ENCODE data around the gene SLC10A7.

SLC10A7 gene

DNA sequence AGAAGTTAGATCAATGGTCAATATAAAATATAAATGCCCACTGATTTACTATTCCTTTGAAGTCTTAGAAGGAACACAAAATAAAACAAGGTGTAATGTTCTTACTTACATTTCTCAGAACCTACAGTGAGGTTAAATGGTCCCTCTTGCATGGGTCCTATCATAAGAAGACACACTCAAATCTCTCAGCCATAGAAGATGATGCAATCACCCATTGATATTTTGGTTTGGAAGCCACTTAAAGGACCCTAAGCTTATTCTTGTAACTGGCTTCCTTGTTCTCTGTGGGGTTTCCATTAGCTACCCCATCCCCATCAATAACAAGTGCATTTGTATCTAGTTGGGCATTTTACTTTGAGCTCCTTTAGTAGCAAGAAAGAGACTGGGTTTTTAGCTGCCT is 292.3 kb downstream of the SLC10A7 start:
- H3K4me1 Mint-ChIP-seq = no peaks in the 10 kb centered on the region
- ATAC-seq (replicated peaks; ENCODE audit: extremely low read depth, poor library complexity, severe bottlenecking) = no peak
- H3K27me3 Mint-ChIP-seq = no peaks in the 10 kb centered on the region
- H3K36me3 Mint-ChIP-seq (ENCODE audit: insufficient read depth) = no peaks in the 10 kb centered on the region
- no peak for DNase-seq (ENCODE audit: low spot score in 2 of 2)
- no peaks in the 10 kb centered on the region for H3K9me3 Mint-ChIP-seq
- H3K4me3 Mint-ChIP-seq = no peak overlapping the region
- no peak overlapping the region for H3K27ac Mint-ChIP-seq (ENCODE audit: low read depth)

DNA sequence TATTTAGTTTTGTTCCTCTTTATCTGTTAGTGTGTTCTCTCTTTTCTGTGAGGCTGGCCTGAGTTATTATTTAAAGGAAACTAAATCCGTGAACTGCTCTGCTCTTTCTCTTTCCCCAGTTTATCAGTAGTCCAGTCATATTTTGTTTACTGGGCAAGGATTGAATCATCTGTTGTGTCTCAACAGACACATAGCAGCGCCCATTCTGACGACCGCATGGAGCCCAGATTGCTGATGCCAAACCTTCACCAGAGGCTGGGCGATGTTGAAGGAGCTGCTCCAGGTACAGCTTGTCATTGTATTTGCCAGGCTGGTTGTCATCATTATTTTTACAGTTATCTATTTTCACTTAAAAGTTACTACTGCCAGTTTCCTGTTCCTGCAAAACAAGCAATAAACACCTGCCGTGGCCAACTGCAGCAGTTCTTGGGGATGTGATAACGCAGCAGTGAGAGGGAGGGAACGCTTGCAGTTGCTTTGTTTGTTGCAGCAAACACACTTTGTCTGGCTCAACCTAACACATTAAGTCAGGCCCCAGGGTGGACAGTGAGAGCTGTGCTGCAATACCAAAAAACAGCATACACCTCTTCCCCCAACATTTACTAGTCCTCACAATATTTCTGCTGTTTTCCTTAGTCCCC is 297.3 kb downstream of the SLC10A7 start:
- H3K36me3 Mint-ChIP-seq (ENCODE audit: insufficient read depth) = no peaks in the 10 kb centered on the region
- H3K27me3 Mint-ChIP-seq = no peaks in the 10 kb centered on the region
- no peak overlapping the region for H3K27ac Mint-ChIP-seq (ENCODE audit: low read depth)
- no peak for DNase-seq (ENCODE audit: low spot score in 2 of 2)
- H3K9me3 Mint-ChIP-seq = no peaks in the 10 kb centered on the region
- H3K4me3 Mint-ChIP-seq = no peak overlapping the region
- no peak for ATAC-seq (replicated peaks; ENCODE audit: extremely low read depth, poor library complexity, severe bottlenecking)
- H3K4me1 Mint-ChIP-seq = no peaks in the 10 kb centered on the region

DNA sequence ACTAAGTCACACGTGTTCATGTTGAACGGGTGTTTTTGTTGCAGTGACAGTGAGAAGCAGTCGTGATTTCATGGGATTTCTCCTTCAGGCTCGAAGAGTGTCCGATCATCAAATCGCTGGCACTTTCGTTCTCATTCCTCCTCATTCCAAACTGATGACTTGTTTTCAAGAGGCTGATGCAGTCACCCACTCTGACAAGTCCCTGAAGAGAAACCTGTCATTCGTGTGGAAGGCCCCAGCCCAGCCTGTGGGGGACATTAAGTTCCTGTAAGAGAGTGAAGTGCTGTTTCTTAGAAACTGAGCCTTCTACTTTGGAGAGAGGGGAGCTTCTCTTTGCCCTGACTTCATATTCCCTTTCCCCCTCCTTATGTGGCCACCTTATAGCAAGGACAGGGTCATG is 299.4 kb downstream of the SLC10A7 start:
- ATAC-seq (replicated peaks; ENCODE audit: extremely low read depth, poor library complexity, severe bottlenecking) = no peak
- no peaks in the 10 kb centered on the region for H3K4me1 Mint-ChIP-seq
- no peaks in the 10 kb centered on the region for H3K9me3 Mint-ChIP-seq
- DNase-seq (ENCODE audit: low spot score in 2 of 2) = no peak
- H3K36me3 Mint-ChIP-seq (ENCODE audit: insufficient read depth) = no peaks in the 10 kb centered on the region
- no peak overlapping the region for H3K27ac Mint-ChIP-seq (ENCODE audit: low read depth)
- H3K27me3 Mint-ChIP-seq = no peaks in the 10 kb centered on the region
- no peak overlapping the region for H3K4me3 Mint-ChIP-seq

DNA sequence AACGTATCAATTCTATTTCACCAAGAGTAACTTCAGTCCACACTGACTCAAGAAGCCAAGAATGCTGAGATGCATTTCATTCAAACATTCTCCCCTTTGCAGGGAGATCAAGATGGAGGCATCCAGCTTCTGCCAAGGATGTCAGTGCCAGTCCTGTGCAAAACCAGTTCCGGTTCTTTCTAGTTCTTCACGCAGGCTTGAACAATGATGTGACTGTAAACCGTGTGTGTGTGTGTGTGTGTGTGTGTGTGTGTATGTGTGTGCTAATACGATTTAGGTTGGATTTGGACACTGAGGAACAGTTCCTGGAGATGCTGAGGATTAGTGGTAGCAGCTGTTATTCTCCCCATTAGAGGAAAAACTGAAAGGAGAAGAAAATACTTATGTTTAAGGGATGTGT is 307.5 kb downstream of the SLC10A7 start, which contains the start of gene REELD1:
REELD1 (plus strand) TSS at position 301 of the 400 bp plus-strand sequence. CDS start 2,415 bp downstream, outside the sequence.
- no peak within 1 kb of the TSS for H3K27ac Mint-ChIP-seq (ENCODE audit: low read depth)
- H3K9me3 Mint-ChIP-seq = no peaks in the 10 kb centered on the region
- DNase-seq (ENCODE audit: low spot score in 2 of 2) (no peak), ATAC-seq (replicated peaks; ENCODE audit: extremely low read depth, poor library complexity, severe bottlenecking) (no peak)
- no peaks in the 10 kb centered on the region for H3K27me3 Mint-ChIP-seq
- no peak within 1 kb of the TSS for H3K4me3 Mint-ChIP-seq
- H3K36me3 Mint-ChIP-seq (ENCODE audit: insufficient read depth) = no peaks in the 10 kb centered on the region
- no peaks in the 10 kb centered on the region for H3K4me1 Mint-ChIP-seq

DNA sequence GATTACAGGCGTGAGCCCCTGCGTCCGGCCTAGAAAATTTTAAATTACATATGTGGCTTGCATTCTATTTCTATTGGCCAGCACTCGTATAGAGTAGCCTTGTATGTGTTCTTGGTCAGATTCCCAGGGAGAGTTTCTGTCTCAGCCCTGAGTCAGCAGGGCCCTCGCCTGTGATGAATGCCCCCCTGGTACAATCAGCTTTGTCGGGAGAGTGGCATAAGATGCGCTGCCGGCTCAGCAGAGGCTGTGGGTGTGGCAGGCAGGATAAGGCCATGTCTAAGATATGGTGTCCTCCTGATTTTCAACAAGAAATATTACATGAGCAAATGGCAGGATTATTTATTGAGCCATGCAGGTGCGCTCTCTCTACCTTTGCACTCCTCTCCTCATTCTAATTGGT is 309.0 kb downstream of the SLC10A7 start:
- no peak overlapping the region for H3K4me3 Mint-ChIP-seq
- H3K27me3 Mint-ChIP-seq = peaks cover 2% of the 10 kb centered on the region
- H3K27ac Mint-ChIP-seq (ENCODE audit: low read depth) = no peak overlapping the region
- no peaks in the 10 kb centered on the region for H3K9me3 Mint-ChIP-seq
- DNase-seq (ENCODE audit: low spot score in 2 of 2) (no peak), ATAC-seq (replicated peaks; ENCODE audit: extremely low read depth, poor library complexity, severe bottlenecking) (no peak)
- H3K4me1 Mint-ChIP-seq = no peaks in the 10 kb centered on the region
- no peaks in the 10 kb centered on the region for H3K36me3 Mint-ChIP-seq (ENCODE audit: insufficient read depth)

DNA sequence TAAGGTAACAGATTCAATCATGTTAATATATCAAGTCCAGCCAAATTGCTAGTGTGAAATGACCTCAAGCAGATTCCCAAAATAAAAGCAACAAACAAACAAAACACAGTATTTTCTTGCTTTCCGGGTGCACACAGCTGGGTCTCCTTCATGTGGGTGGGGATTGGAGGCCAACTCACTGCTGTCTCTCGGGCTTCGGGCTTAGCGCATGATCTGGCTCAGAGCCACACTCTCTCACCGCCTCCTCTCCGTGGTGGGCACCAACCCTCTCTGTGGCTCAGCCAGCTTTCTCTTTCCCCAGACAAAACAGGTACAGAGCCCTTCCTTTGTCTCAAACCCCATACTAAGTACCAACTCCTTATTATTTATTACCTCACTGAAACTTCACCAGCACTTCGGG is 310.3 kb downstream of the SLC10A7 start:
- no peak for DNase-seq (ENCODE audit: low spot score in 2 of 2)

DNA sequence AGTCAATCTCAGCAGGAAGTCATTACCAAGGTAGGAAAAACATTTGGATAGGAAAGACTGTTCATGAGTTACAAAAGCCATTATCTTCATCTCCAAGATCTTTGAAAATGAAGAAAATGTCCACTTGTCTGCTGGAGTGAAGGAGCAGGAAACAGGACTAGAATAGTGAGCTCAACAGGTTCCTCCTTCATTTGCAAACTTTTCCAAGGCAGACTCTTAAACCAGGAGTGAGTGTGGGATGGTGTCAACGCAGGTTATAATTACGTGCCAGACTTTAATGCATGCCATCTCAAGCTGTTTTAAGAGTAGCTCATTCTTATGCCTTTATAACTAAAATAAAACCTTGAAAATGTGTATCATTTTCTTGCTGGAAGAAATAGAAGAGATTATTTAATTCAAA is 310.9 kb downstream of the SLC10A7 start:
- Mint-ChIP-seq H3K27me3 (peaks cover 14% of the 10 kb centered on the region), H3K36me3 (ENCODE audit: insufficient read depth) (no peaks in the 10 kb centered on the region)

More for the DNA sequence above, 310.3 kb downstream of the SLC10A7 start:
- ATAC-seq (replicated peaks; ENCODE audit: extremely low read depth, poor library complexity, severe bottlenecking) = no peak
- H3K4me3 Mint-ChIP-seq = no peak overlapping the region
- H3K9me3 Mint-ChIP-seq = no peaks in the 10 kb centered on the region
- H3K36me3 Mint-ChIP-seq (ENCODE audit: insufficient read depth) = no peaks in the 10 kb centered on the region
- H3K27ac Mint-ChIP-seq (ENCODE audit: low read depth) = no peak overlapping the region
- peaks cover 14% of the 10 kb centered on the region for H3K27me3 Mint-ChIP-seq
- no peaks in the 10 kb centered on the region for H3K4me1 Mint-ChIP-seq

DNA sequence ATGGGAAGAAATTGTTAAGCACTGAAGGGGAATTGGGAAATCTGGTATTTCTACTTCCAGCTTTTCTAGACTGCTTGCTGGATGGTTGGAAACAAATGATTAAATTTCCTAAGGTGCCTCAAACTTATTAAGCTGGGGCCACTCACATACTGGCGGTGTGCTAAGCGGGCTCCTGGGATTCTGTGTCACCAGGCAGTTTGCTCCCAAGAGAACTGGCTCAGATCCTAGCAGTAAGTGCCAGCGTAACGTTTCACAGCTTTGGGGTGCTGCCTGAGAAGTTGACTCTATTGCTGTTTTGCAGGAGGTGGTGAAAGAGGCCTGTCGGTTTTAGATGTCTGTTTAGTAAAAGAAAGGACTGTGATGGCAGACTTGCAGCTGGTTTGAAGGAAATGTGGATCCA is 314.3 kb downstream of the SLC10A7 start:
- H3K9me3 Mint-ChIP-seq = peaks cover 5% of the 10 kb centered on the region
- H3K27ac Mint-ChIP-seq (ENCODE audit: low read depth) = no peak overlapping the region
- DNase-seq (ENCODE audit: low spot score in 2 of 2) = no peak
- H3K27me3 Mint-ChIP-seq = peaks cover 14% of the 10 kb centered on the region
- ATAC-seq (replicated peaks; ENCODE audit: extremely low read depth, poor library complexity, severe bottlenecking) = no peak
- peaks cover 2% of the 10 kb centered on the region for H3K36me3 Mint-ChIP-seq (ENCODE audit: insufficient read depth)
- no peak overlapping the region for H3K4me3 Mint-ChIP-seq
- H3K4me1 Mint-ChIP-seq = no peaks in the 10 kb centered on the region

More for the DNA sequence above, 310.9 kb downstream of the SLC10A7 start:
- H3K4me1 Mint-ChIP-seq = no peaks in the 10 kb centered on the region
- no peak overlapping the region for H3K4me3 Mint-ChIP-seq
- DNase-seq (ENCODE audit: low spot score in 2 of 2) (no peak), ATAC-seq (replicated peaks; ENCODE audit: extremely low read depth, poor library complexity, severe bottlenecking) (no peak)
- no peaks in the 10 kb centered on the region for H3K9me3 Mint-ChIP-seq
- no peak overlapping the region for H3K27ac Mint-ChIP-seq (ENCODE audit: low read depth)
